ENCODE measurements around the gene DNAAF8. TPM values are rescaled to one million over a fixed set of nuclear protein-coding genes. Genes with fewer than 3 reads are reported as not detected.

DNAAF8 gene
- total RNA-seq, 1 experiment from 2014 or later = 0.39 TPM

GRCh38 chr16:4729876-4730275, 4.5 kb upstream of the DNAAF8 start:
- no peak overlapping the region for H2BK120ac ChIP-seq (ENCODE audit: low read depth, low read length, poor library complexity, severe bottlenecking)
- no peak overlapping the region for H3K56ac ChIP-seq (ENCODE audit: insufficient read length, low read depth, low read length)
- H4K91ac ChIP-seq (ENCODE audit: insufficient read length, low read depth, low read length) = no peak overlapping the region
- H3K79me1 ChIP-seq (ENCODE audit: insufficient read depth, low read depth, low read length, poor library complexity, severe bottlenecking) = peaks cover 6% of the 10 kb centered on the region
- no peaks in the 10 kb centered on the region for H4K20me1 ChIP-seq (ENCODE audit: control insufficient read depth, insufficient read depth, insufficient read length)
- no peak overlapping the region for H3K4ac ChIP-seq (ENCODE audit: low read depth, low read length)
- H2AK5ac ChIP-seq (ENCODE audit: insufficient read length, low read length) = no peak overlapping the region
- H2BK20ac ChIP-seq (ENCODE audit: low read depth, low read length, poor library complexity, severe bottlenecking) = no peak overlapping the region
- WGBS (ENCODE audit: extremely low coverage, insufficient read length, low lambda C conversion rate) = no CpG with 5 or more reads among the region's 15 CpGs
- H3K18ac ChIP-seq (ENCODE audit: insufficient read length, low read depth, low read length) = no peak overlapping the region
- H3K4me3 Mint-ChIP-seq = no peak overlapping the region
- H2BK12ac ChIP-seq (ENCODE audit: insufficient read length, low read depth, low read length) = no peak overlapping the region
- no peak for TF ChIP-seq CTCF (conservative IDR thresholded peaks at IDR 0.05)
- no peak overlapping the region for H2BK5ac ChIP-seq (ENCODE audit: insufficient read length, low read length)
- no peaks in the 10 kb centered on the region for H3K4me1 ChIP-seq (ENCODE audit: insufficient read depth, low read length)
- H3K9ac ChIP-seq (ENCODE audit: extremely low read depth, insufficient read length, low read length) = no peak overlapping the region
- no peak overlapping the region for H3T11ph ChIP-seq (ENCODE audit: low read length)
- no peaks in the 10 kb centered on the region for H3K9me3 ChIP-seq (ENCODE audit: control insufficient read depth, low read depth, low read length)
- H3K14ac ChIP-seq (ENCODE audit: insufficient read depth, low read length) = no peak overlapping the region
- no peak overlapping the region for H4K8ac ChIP-seq (replicated peaks; ENCODE audit: insufficient read length, low read depth, low read length)
- H2BK15ac ChIP-seq (ENCODE audit: low read depth, low read length) = no peak overlapping the region
- H3K27ac ChIP-seq (ENCODE audit: insufficient read length, low read depth, low read length) = no peak overlapping the region
- H3K9me3 Mint-ChIP-seq = no peaks in the 10 kb centered on the region; a peak in 1 of 5 replicates
- H3K4me2 ChIP-seq (ENCODE audit: insufficient read depth, insufficient read length, low read length) = no peak overlapping the region
- H3K4me1 Mint-ChIP-seq = peaks cover 4 to 6% of the 10 kb centered on the region in 2 experiments
- peaks cover 3 to 43% (median 38%) of the 10 kb centered on the region in 3 experiments; a peak in 6 of 7 replicates for H3K36me3 Mint-ChIP-seq (ENCODE audit: insufficient read depth in 1 of 3, low read depth in 3 of 3)
- no peak for DNase-seq
- no peaks in the 10 kb centered on the region for H3K27me3 ChIP-seq (ENCODE audit: insufficient read depth, low read length)
- H4K5ac ChIP-seq (ENCODE audit: insufficient read length, low read depth, low read length) = no peak overlapping the region
- H3K79me2 ChIP-seq (ENCODE audit: insufficient read depth, low read length) = peaks cover 4% of the 10 kb centered on the region; the same call in 1 of the 2 replicates
- H3K27ac Mint-ChIP-seq = no peak overlapping the region
- H3K23me2 ChIP-seq (ENCODE audit: insufficient read length, low read depth, low read length, poor library complexity, severe bottlenecking) = peaks cover 5% of the 10 kb centered on the region
- H3K23ac ChIP-seq (ENCODE audit: insufficient read length, low read depth, low read length) = no peak overlapping the region
- no peaks in the 10 kb centered on the region for H3K27me3 Mint-ChIP-seq (ENCODE audit: low read depth)
- H2AFZ ChIP-seq (ENCODE audit: low read length) = no peak overlapping the region
